ENCODE measurements around the gene KLHDC4.

Gene KLHDC4

DNA sequence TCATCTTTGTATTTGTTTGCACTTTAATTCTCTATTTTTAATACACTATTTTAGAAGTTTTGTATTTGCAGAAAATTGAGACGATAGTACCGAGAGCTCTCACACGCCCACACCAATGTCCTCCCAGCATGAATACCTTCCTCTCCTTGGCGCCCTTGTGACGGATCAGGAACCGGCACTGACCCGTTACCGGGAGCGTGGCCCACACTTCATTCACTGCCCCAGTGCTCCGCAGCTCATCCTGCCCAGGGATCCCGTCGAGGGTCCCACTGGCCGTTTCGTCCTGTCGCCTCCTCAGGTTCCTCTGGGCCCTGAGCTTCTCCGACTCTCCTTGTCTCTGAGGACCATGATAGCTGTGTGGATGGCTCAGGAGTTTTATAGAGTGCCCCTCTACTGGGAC, 50.6 kb downstream of the KLHDC4 start:
- DNase-seq, result no peak

- DNase-seq, result no peak
These were observed 52.1 kb downstream of the KLHDC4 start for GRCh38 chr16:87713451-87714229.

DNA sequence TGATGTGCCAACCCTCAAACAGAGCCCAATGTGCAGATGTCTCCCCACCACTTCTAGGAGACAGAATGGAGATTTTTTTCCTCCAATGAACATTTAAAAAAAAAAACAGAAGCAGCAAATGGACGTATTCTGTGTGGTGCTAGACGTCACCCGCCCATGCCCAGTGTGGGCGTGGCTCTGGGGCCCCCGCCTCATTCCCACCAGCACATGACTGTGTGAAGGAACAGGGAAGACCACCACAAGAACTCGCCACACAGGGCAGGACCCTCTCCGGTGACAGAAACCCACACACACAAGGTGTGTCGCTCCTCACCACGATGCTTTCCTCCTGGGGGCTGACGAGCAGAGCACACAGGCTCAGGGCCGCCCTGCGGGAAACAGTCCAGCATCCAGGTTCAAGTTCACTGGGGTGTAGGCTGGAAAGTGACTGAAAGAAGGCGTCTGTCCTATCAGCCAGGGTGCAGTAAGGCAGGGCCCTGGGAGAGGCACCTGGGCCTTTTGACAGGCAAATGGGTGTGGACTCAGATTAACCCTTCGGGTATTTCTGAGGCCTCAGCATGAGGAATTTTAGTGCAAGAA, 53.5 kb downstream of the KLHDC4 start:
- no peak for DNase-seq

DNA sequence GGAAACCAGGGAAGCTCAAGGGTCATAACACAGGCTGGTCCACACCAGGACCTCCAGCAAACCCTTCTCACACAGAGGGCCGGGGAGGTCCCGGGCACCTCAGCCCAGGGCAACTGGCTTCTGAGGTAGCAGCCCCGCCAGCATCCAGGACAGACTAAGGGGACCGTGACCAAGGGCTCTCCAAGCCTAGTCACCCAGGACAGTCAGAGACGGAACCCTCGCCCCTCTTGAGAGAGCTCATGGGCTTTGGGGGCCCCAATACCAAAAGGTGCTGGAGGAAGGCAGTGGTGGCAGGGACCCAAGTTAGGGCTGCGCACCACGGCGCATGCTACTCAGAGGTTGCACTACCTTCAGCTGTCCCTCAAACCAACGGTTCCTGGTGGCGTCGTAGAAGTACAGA, 54.9 kb downstream of the KLHDC4 start:
- no peak for DNase-seq

- no peak for DNase-seq
These were observed 56.1 kb downstream of the KLHDC4 start for GRCh38 chr16:87709677-87710076.

- no peak for DNase-seq
These were observed 56.7 kb downstream of the KLHDC4 start for GRCh38 chr16:87708881-87709638.

- no peak for DNase-seq
These were observed 57.8 kb downstream of the KLHDC4 start for GRCh38 chr16:87707714-87708580.

DNA sequence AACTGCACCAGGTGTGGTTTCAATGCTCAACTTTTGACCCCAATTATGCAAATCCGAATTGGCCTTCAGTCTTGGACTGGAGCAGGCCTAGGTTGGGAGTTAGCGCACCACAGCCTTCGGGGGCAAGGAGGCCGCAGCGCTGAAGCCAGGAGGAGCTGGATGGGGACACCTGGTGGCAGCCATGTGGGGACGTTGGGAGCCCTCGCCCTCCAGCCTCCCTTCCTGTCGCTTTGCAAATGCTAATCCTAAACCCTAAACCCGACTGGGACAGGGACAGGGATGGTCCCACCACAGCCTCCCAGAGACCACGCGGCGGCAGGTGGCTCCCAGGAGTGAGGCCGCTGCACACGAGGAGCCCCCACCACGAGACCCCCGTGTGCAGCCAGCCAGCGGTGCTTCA, 58.7 kb downstream of the KLHDC4 start:
- DNase-seq, result no peak

- no peak for DNase-seq
These were observed 59.3 kb downstream of the KLHDC4 start for GRCh38 chr16:87706278-87707000.

DNA sequence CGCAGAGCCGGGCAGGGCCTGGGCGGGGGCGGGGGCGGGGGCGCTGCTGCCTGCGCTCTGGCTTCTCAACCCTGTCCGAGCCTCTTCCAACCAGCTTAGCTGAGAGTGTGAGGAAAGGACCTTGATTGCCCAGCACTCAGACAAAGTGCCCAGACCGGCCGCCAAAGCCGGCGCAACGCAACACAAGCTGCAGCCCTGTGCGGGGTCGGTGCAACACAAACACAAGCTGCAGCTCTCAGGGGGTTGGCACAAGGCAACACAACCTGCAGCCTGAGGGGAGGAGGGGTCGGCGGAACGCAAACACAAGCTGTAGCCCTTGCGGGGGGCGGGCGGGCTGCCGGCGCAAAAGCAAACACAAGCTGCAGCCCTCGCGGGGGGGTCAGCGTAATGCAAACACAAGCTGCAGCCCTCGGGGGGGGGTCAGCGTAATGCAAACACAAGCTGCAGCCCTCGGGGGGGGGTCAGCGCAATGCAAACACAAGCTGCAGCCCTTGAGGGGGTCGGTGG, 60.0 kb downstream of the KLHDC4 start:
- no peak for DNase-seq

DNA sequence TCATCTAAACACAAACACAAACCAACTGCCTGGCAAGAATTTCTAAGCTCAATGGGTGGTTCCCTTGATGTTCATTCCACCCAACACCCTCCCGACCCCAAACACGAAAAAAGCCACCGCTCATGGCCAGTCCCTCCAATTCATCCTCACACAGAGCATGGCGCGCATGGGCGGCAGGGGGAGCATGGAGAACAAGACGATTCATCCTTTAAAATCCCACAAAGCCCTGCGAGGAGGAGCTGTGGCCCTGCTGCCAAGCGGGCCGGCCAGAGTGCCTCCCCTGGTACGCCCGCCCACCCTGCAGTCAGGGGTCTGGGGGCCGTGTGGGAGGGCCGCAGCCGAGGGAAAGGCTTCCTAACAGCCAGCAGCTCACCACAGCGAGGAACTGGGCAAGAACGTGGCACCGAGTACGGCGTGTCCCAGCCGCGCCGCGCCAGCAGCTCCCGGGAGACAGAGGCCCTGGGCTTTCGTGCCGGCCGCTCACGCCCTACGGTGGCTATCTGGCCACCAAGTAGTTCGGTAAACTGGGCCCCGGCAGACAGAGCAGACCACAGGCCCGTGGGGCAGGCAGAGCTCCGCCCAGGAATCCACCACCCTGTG, 60.9 kb downstream of the KLHDC4 start:
- no peak for DNase-seq

- DNase-seq, result no peak
These were observed 61.9 kb downstream of the KLHDC4 start for GRCh38 chr16:87703835-87704375.

- DNase-seq, result no peak
These were observed 62.7 kb downstream of the KLHDC4 start for GRCh38 chr16:87703071-87703470.

- no peak for DNase-seq
These were observed 63.4 kb downstream of the KLHDC4 start for GRCh38 chr16:87702325-87702811.

- DNase-seq, result no peak
These were observed 64.3 kb downstream of the KLHDC4 start for GRCh38 chr16:87701505-87701921.

- DNase-seq, result no peak
These were observed 64.7 kb downstream of the KLHDC4 start for GRCh38 chr16:87701078-87701460.

DNA sequence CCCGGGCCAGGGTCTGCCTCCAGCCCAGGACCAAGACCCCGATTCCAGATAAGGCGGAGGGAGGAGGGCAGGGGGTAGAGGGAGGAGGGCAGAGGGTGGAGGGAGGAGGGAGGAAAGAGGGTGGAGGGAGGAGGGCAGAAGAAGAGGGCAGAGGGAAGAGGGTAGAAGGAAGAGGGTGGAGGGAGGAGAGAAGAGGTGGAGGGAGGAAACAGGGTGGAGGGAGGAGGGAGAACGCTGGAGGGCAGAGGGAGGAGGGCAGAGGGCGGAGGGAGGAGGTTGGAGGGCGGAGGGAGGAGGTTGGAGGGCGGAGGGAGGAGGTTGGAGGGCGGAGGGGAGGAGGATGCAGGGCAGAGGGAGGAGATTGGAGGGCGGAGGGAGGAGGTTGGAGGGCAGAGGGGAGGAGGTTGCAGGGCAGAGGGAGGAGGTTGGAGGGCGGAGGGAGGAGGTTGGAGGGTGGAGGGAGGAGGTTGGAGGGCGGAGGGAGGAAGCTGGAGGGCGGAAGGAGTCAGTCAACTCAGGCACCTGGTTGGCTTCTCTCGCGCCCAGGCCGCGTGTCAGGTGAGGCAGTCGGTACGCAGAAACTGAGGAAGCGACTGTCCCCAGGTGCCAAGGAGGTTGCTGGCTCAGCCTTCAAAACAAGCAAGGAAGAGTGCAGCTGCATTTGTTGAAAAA, 65.2 kb downstream of the KLHDC4 start:
- DNase-seq, result no peak

DNA sequence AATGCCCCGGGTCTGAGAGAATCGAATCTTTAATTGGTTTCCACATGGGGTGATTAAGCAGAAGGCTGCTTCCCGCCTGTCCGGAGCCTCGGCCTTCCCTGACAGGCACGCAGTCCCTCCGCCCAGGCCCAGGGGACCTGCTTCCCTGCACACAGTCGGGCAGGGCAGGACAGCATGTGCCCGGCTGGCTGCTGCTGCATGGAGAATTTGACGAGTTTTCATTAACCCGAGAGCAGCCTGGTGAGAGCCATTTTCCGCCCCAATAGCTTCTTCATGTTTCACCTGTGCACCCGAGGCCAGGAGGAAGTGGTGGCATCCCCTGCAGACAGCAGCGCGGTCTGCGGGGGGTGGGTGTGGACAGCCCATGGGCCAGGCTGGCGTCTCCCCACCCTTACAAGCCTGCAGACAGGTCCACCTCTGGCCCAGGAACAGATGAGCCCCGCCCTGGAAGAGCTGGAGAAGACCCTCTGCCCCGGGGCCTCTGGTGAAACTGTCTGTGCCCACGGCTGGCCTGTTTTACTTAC, 67.0 kb downstream of the KLHDC4 start:
- no peak for DNase-seq

- DNase-seq, result no peak
These were observed 67.5 kb downstream of the KLHDC4 start for GRCh38 chr16:87698241-87698640.

DNA sequence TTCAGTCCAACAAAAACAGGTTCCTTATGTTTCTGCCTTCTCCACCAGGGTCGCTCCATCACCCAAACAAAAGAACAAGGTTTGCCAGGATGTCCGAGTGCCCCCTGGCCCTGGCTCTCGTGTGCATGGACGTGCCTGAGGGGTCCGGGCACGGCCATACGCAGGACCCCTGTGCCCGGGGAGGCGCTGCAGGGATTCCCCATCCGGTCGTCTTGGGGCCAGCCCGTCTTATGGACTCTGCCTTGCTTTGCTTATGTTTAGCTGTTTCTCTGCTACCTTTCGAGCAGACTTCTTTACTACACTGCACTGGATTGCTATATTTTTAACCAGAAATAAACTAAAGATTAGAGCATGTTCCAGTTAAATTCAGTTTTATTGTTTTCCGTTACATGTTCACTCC, 68.0 kb downstream of the KLHDC4 start:
- DNase-seq, result no peak
